HEK293 (cell line): ENCODE measurements around the gene COX5A.

ENCODE experiments used
- CTCF ChIA-PET: fragments of 350-600 bp; formaldehyde crosslinking; extraction: SDS; loops from one replicate; lab custom pipeline; 2021; ENCODE audit warnings: antibody characterized with exemption; lab: Yijun Ruan, JAX
- POLR2A ChIA-PET: fragments of 300-600 bp; formaldehyde crosslinking; extraction: SDS; loops from one replicate; lab custom pipeline; 2020; ENCODE audit warnings: antibody characterized with exemption, inconsistent platforms; lab: Yijun Ruan, JAX
- H3K27ac ChIP-seq: fragments of 200-500 bp; sonication (Bioruptor generic); 2 replicates; pipeline ENCODE4 v1.5.1; 2014; ENCODE audit warnings: low read depth, low read length, control low read depth, inconsistent platforms; ENCODE audit errors: extremely low read depth
- H3K36me3 ChIP-seq, 2 experiments: fragments of 200-500 bp in 1 of 2; sonication (Bioruptor generic) in 1 of 2; 1 replicate in 1 of 2; 2 replicates in 1 of 2; pipeline ENCODE4 v1.5.1; 2014 to 2017; ENCODE audit warnings: inconsistent platforms in 2 of 2, low read length in 2 of 2; ENCODE audit not compliant: control insufficient read depth in 2 of 2, insufficient read depth in 1 of 2
- H3K4me1 ChIP-seq: fragments of 200-500 bp; sonication (Bioruptor generic); 2 replicates; pipeline ENCODE4 v1.5.1; 2014; ENCODE audit warnings: mild to moderate bottlenecking, low read length, inconsistent platforms; ENCODE audit not compliant: control insufficient read depth, insufficient read depth
- H3K4me3 ChIP-seq: 2 replicates; pipeline ENCODE4 v1.5.1; 2011; ENCODE audit warnings: low read depth, mild to moderate bottlenecking, control low read depth, low read length, moderate library complexity
- H3K9me3 ChIP-seq: fragments of 200-500 bp; sonication (Bioruptor generic); 2 replicates; pipeline ENCODE4 v1.5.1; 2014; ENCODE audit warnings: low read depth, low read length, inconsistent platforms; ENCODE audit not compliant: control insufficient read depth, insufficient read depth
- EGR2 ChIP-seq: fragments of 450-650 bp; formaldehyde crosslinking; IDR thresholded peaks from 2 replicates; pipeline ENCODE4 v1.5.1; 2016; ENCODE audit warnings: low read depth, missing biosample characterization, missing genetic modification characterization
- KLF1 ChIP-seq: fragments of 450-650 bp; formaldehyde crosslinking; IDR thresholded peaks from 2 replicates; pipeline ENCODE4 v1.5.1; 2016; ENCODE audit warnings: missing biosample characterization, missing genetic modification characterization
- SP2 ChIP-seq: fragments of 450-650 bp; formaldehyde crosslinking; IDR thresholded peaks from 2 replicates; pipeline ENCODE4 v1.5.1; 2016; ENCODE audit warnings: missing biosample characterization, missing genetic modification characterization
- SP3 ChIP-seq: fragments of 450-650 bp; formaldehyde crosslinking; IDR thresholded peaks from 2 replicates; pipeline ENCODE4 v1.5.1; 2016; ENCODE audit warnings: missing biosample characterization, missing genetic modification characterization
- SP7 ChIP-seq: fragments of 450-650 bp; formaldehyde crosslinking; IDR thresholded peaks from 2 replicates; pipeline ENCODE4 v1.5.1; 2016; ENCODE audit warnings: missing biosample characterization, missing genetic modification characterization
- WT1 ChIP-seq: fragments of 450-650 bp; formaldehyde crosslinking; IDR thresholded peaks from 2 replicates; pipeline ENCODE4 v1.5.1; 2016; ENCODE audit warnings: missing biosample characterization, missing genetic modification characterization
- ZBTB17 ChIP-seq: fragments of 450-650 bp; formaldehyde crosslinking; IDR thresholded peaks from 2 replicates; pipeline ENCODE4 v1.5.1; 2016; ENCODE audit warnings: missing biosample characterization, missing genetic modification characterization
- ZFHX2 ChIP-seq: fragments of 450-650 bp; formaldehyde crosslinking; conservative IDR thresholded peaks from 2 replicates; pipeline ENCODE4 v1.5.1; 2016; ENCODE audit warnings: missing biosample characterization, missing genetic modification characterization
- ZNF341 ChIP-seq: fragments of 450-650 bp; formaldehyde crosslinking; IDR thresholded peaks from 2 replicates; pipeline ENCODE4; 2016; ENCODE audit warnings: low read depth, missing biosample characterization, missing genetic modification characterization
- ZNF366 ChIP-seq: fragments of 450-650 bp; formaldehyde crosslinking; conservative IDR thresholded peaks from 2 replicates; pipeline ENCODE4 v1.5.1; 2016; ENCODE audit warnings: missing biosample characterization, missing genetic modification characterization
- ZNF488 ChIP-seq: fragments of 450-650 bp; formaldehyde crosslinking; IDR thresholded peaks from 2 replicates; pipeline ENCODE4 v1.5.1; 2016; ENCODE audit warnings: missing biosample characterization, missing genetic modification characterization
- ZNF544 ChIP-seq: fragments of 450-650 bp; formaldehyde crosslinking; IDR thresholded peaks from 2 replicates; pipeline ENCODE4 v1.5.0; 2017; ENCODE audit warnings: missing biosample characterization, missing genetic modification characterization
- ZNF600 ChIP-seq: fragments of 450-650 bp; formaldehyde crosslinking; IDR thresholded peaks from 2 replicates; pipeline ENCODE4 v1.5.1; 2016; ENCODE audit warnings: missing biosample characterization, missing genetic modification characterization
- ZNF768 ChIP-seq: fragments of 450-650 bp; formaldehyde crosslinking; IDR thresholded peaks from 2 replicates; pipeline ENCODE4 v1.5.1; 2018; ENCODE audit warnings: missing biosample characterization, mild to moderate bottlenecking, missing genetic modification characterization
- ZSCAN5A ChIP-seq: fragments of 450-650 bp; formaldehyde crosslinking; IDR thresholded peaks from 2 replicates; pipeline ENCODE4 v1.5.1; 2016; ENCODE audit warnings: missing biosample characterization, missing genetic modification characterization
- TF ChIP-seq, protein P1 (sequence below): fragments of 450-650 bp; formaldehyde crosslinking; IDR thresholded peaks from 2 replicates; pipeline ENCODE4 v1.5.1; 2017; ENCODE audit warnings: missing biosample characterization, missing genetic modification characterization
- TF ChIP-seq, protein P2 (sequence below): fragments of 450-650 bp; formaldehyde crosslinking; IDR thresholded peaks from 2 replicates; pipeline ENCODE4 v1.5.1; 2016; ENCODE audit warnings: missing biosample characterization, missing genetic modification characterization
- TF ChIP-seq, protein P3 (sequence below): fragments of 450-650 bp; formaldehyde crosslinking; IDR thresholded peaks from 2 replicates; pipeline ENCODE4 v1.5.1; 2016; ENCODE audit warnings: missing biosample characterization, missing genetic modification characterization
- TF ChIP-seq, protein P4 (sequence below): fragments of 450-650 bp; formaldehyde crosslinking; IDR thresholded peaks from 2 replicates; pipeline ENCODE4 v1.5.1; 2016; ENCODE audit warnings: missing biosample characterization, missing genetic modification characterization
- TF ChIP-seq, protein P5 (sequence below): fragments of 450-650 bp; formaldehyde crosslinking; IDR thresholded peaks from 2 replicates; pipeline ENCODE4 v1.5.1; 2016; ENCODE audit warnings: missing biosample characterization, missing genetic modification characterization
- TF ChIP-seq, protein P6 (sequence below): fragments of 450-650 bp; formaldehyde crosslinking; IDR thresholded peaks from 2 replicates; pipeline ENCODE4 v1.5.1; 2016; ENCODE audit warnings: missing biosample characterization, missing genetic modification characterization

COX5A gene

GRCh38 chr15:74889390-74889882, 48.4 kb downstream of the COX5A start:
- peak overlapping the region; percentile 75 for H3K4me3 ChIP-seq
- H3K9me3 ChIP-seq = no peaks in the 10 kb centered on the region
- H3K4me1 ChIP-seq = peaks cover 4% of the 10 kb centered on the region; the same call in 1 of the 2 replicates
- ChIA-PET POLR2A (interaction anchor here (1.0 to 2.8 kb wide), 10 partner anchors 12 to 134 kb away, joined by 3 to 25 read pairs (median 4); partner anchors contain the start of genes COX5A, CSK, FAM219B and PPCDC), CTCF (interaction anchor here (1.0 to 7.7 kb wide), 4 partner anchors 13 to 61 kb away, joined by 3 to 57 read pairs (median 4); partner anchors contain the start of gene FAM219B)
- H3K27ac ChIP-seq = peak overlapping the region; percentile 66; the same call in 1 of the 2 replicates
- TF ChIP-seq ZNF544 (tag by site-specific recombination) = no peak
- TF ChIP-seq ZSCAN5A (tag by site-specific recombination) = 0 out of 2 replicates have a peak, but pooled peaks have one; percentile 20
- TF ChIP-seq SP7 (tag by site-specific recombination) = no peak
- TF ChIP-seq, protein P1, sequence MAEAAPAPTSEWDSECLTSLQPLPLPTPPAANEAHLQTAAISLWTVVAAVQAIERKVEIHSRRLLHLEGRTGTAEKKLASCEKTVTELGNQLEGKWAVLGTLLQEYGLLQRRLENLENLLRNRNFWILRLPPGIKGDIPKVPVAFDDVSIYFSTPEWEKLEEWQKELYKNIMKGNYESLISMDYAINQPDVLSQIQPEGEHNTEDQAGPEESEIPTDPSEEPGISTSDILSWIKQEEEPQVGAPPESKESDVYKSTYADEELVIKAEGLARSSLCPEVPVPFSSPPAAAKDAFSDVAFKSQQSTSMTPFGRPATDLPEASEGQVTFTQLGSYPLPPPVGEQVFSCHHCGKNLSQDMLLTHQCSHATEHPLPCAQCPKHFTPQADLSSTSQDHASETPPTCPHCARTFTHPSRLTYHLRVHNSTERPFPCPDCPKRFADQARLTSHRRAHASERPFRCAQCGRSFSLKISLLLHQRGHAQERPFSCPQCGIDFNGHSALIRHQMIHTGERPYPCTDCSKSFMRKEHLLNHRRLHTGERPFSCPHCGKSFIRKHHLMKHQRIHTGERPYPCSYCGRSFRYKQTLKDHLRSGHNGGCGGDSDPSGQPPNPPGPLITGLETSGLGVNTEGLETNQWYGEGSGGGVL (tag by site-specific recombination) = peak; percentile 61
- TF ChIP-seq, protein P2, sequence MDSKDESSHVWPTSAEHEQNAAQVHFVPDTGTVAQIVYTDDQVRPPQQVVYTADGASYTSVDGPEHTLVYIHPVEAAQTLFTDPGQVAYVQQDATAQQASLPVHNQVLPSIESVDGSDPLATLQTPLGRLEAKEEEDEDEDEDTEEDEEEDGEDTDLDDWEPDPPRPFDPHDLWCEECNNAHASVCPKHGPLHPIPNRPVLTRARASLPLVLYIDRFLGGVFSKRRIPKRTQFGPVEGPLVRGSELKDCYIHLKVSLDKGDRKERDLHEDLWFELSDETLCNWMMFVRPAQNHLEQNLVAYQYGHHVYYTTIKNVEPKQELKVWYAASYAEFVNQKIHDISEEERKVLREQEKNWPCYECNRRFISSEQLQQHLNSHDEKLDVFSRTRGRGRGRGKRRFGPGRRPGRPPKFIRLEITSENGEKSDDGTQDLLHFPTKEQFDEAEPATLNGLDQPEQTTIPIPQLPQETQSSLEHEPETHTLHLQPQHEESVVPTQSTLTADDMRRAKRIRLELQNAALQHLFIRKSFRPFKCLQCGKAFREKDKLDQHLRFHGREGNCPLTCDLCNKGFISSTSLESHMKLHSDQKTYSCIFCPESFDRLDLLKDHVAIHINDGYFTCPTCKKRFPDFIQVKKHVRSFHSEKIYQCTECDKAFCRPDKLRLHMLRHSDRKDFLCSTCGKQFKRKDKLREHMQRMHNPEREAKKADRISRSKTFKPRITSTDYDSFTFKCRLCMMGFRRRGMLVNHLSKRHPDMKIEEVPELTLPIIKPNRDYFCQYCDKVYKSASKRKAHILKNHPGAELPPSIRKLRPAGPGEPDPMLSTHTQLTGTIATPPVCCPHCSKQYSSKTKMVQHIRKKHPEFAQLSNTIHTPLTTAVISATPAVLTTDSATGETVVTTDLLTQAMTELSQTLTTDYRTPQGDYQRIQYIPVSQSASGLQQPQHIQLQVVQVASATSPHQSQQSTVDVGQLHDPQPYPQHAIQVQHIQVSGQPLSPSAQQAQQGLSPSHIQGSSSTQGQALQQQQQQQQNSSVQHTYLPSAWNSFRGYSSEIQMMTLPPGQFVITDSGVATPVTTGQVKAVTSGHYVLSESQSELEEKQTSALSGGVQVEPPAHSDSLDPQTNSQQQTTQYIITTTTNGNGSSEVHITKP (tag by site-specific recombination) = no peak; the same call in 1 of the 2 replicates
- TF ChIP-seq, protein P3, sequence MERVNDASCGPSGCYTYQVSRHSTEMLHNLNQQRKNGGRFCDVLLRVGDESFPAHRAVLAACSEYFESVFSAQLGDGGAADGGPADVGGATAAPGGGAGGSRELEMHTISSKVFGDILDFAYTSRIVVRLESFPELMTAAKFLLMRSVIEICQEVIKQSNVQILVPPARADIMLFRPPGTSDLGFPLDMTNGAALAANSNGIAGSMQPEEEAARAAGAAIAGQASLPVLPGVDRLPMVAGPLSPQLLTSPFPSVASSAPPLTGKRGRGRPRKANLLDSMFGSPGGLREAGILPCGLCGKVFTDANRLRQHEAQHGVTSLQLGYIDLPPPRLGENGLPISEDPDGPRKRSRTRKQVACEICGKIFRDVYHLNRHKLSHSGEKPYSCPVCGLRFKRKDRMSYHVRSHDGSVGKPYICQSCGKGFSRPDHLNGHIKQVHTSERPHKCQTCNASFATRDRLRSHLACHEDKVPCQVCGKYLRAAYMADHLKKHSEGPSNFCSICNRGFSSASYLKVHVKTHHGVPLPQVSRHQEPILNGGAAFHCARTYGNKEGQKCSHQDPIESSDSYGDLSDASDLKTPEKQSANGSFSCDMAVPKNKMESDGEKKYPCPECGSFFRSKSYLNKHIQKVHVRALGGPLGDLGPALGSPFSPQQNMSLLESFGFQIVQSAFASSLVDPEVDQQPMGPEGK (tag by site-specific recombination) = peak; percentile 5; the same call in 1 of the 2 replicates
- TF ChIP-seq, protein P4, sequence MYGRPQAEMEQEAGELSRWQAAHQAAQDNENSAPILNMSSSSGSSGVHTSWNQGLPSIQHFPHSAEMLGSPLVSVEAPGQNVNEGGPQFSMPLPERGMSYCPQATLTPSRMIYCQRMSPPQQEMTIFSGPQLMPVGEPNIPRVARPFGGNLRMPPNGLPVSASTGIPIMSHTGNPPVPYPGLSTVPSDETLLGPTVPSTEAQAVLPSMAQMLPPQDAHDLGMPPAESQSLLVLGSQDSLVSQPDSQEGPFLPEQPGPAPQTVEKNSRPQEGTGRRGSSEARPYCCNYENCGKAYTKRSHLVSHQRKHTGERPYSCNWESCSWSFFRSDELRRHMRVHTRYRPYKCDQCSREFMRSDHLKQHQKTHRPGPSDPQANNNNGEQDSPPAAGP (tag by site-specific recombination) = peak; percentile 55; the same call in 1 of the 2 replicates
- TF ChIP-seq ZBTB17 (tag by site-specific recombination) = peak; percentile 56; the same call in 1 of the 2 replicates
- TF ChIP-seq, protein P5, sequence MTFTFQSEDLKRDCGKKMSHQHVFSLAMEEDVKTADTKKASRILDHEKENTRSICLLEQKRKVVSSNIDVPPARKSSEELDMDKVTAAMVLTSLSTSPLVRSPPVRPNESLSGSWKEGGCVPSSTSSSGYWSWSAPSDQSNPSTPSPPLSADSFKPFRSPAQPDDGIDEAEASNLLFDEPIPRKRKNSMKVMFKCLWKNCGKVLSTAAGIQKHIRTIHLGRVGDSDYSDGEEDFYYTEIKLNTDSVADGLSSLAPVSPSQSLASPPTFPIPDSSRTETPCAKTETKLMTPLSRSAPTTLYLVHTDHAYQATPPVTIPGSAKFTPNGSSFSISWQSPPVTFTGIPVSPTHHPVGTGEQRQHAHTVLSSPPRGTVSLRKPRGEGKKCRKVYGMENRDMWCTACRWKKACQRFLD (tag by site-specific recombination) = no peak
- peak; percentile 58; the same call in 1 of the 2 replicates for TF ChIP-seq EGR2 (tag by site-specific recombination)
- TF ChIP-seq SP2 (tag by site-specific recombination) = peak; percentile 73
- TF ChIP-seq, protein P6, sequence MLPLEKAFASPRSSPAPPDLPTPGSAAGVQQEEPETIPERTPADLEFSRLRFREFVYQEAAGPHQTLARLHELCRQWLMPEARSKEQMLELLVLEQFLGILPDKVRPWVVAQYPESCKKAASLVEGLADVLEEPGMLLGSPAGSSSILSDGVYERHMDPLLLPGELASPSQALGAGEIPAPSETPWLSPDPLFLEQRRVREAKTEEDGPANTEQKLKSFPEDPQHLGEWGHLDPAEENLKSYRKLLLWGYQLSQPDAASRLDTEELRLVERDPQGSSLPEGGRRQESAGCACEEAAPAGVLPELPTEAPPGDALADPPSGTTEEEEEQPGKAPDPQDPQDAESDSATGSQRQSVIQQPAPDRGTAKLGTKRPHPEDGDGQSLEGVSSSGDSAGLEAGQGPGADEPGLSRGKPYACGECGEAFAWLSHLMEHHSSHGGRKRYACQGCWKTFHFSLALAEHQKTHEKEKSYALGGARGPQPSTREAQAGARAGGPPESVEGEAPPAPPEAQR = no peak
- TF ChIP-seq ZNF768 (tag by site-specific recombination) = no peak
- peak; percentile 84 for TF ChIP-seq ZNF341 (tag by site-specific recombination)
- TF ChIP-seq WT1 (tag by site-specific recombination) = peak; percentile 82; the same call in 1 of the 2 replicates
- TF ChIP-seq ZNF600 (tag by site-specific recombination) = peak; percentile 100
- TF ChIP-seq ZNF488 (tag by site-specific recombination) = no peak
- TF ChIP-seq KLF1 (tag by site-specific recombination) = 0 out of 2 replicates have a peak, but pooled peaks have one; percentile 22
- TF ChIP-seq ZFHX2 (tag by site-specific recombination) = peak; percentile 20; the same call in 1 of the 2 replicates
- TF ChIP-seq ZNF366 (tag by site-specific recombination) = peak; percentile 59; the same call in 1 of the 2 replicates
- no peak for TF ChIP-seq SP3
- peaks cover 12 to 29% of the 10 kb centered on the region in 2 experiments; a peak in 2 of 3 replicates for H3K36me3 ChIP-seq
